ENCODE measurements around the gene RENBP. TPM values are rescaled to one million over a fixed set of nuclear protein-coding genes. Genes with fewer than 3 reads are reported as not detected.
A peak's percentile ranks its signal among the peaks of the same experiment; 100 is the strongest.

The RENBP gene
- total and polyA plus RNA-seq, 7 donors: 9.8 to 16.8 (median 15.0) TPM

- Histone ChIP-seq H3K4me3 (no peak overlapping the region), H3K36me3 (no peaks in the 10 kb centered on the region), H3K9me3 (no peaks in the 10 kb centered on the region), H3K27me3 (peaks cover 0 to 4% (median 0%) of the 10 kb centered on the region in 3 donors), H3K4me1 (peaks cover 0 to 9% (median 0%) of the 10 kb centered on the region in 4 donors), H3K27ac (no peak overlapping the region)
- WGBS, 2 donors: 74 to 81% methylated on average over 12 of the region's 12 CpGs
- intact Hi-C loops (cut with DNase I): no loop called here
- no peak for TF ChIP-seq POLR2AphosphoS5 (IDR thresholded peaks at IDR 0.05)
- peak; percentile 62 for DNase-seq
Measured at GRCh38 chrX:153907456-153907855, 37.0 kb downstream of the RENBP start.

- TF ChIP-seq CTCF (IDR thresholded peaks at IDR 0.05) (no peak), POLR2A (IDR thresholded peaks at IDR 0.05) (no peak), EP300 (IDR thresholded peaks at IDR 0.05) (no peak)
- intact Hi-C loops (cut with DNase I): no loop called here
- WGBS, 2 donors: 74 to 75% methylated on average over 27 of the region's 27 CpGs
- no peak for DNase-seq
- Histone ChIP-seq H3K4me1 (peaks cover 0 to 10% (median 0%) of the 10 kb centered on the region in 4 donors), H3K9me3 (no peaks in the 10 kb centered on the region), H3K36me3 (no peaks in the 10 kb centered on the region), H3K27me3 (peaks cover 0 to 4% (median 0%) of the 10 kb centered on the region in 3 donors), H3K4me3 (no peak overlapping the region), H3K27ac (no peak overlapping the region)
Measured at GRCh38 chrX:153906126-153906917, 38.1 kb downstream of the RENBP start.

- TF ChIP-seq EP300 (IDR thresholded peaks at IDR 0.05) (no peak), POLR2AphosphoS5 (IDR thresholded peaks at IDR 0.05) (no peak)
- 83 to 91% methylated on average over 32 of the region's 32 CpGs for WGBS, 2 donors
- Histone ChIP-seq H3K4me3 (no peak overlapping the region), H3K27ac (no peak overlapping the region), H3K36me3 (no peaks in the 10 kb centered on the region), H3K9me3 (no peaks in the 10 kb centered on the region), H3K4me1 (peaks cover 0 to 15% (median 3%) of the 10 kb centered on the region in 4 donors), H3K27me3 (peaks cover 0 to 4% (median 0%) of the 10 kb centered on the region in 3 donors)
- no peak for DNase-seq
- intact Hi-C loops (cut with DNase I): no loop called here
Measured at GRCh38 chrX:153905481-153906095, 38.9 kb downstream of the RENBP start.

GRCh38 chrX:153903991-153904957 is 40.2 kb downstream of the RENBP start, which contains the start of gene AVPR2:
AVPR2 (plus strand) TSS chrX:153904673; CDS start chrX:153905146, 473 bp downstream.
- no peaks in the 10 kb centered on the region for H3K9me3 ChIP-seq
- WGBS, 2 donors: 32 to 33% methylated on average over 26 of the region's 26 CpGs
- intact Hi-C loops (cut with DNase I): no loop called here
- H3K36me3 ChIP-seq: no peaks in the 10 kb centered on the region
- no peak for DNase-seq
- peak within 1 kb of the TSS in 1 of 4 donors; percentile 1 for H3K4me3 ChIP-seq
- peaks cover 0 to 4% (median 0%) of the 10 kb centered on the region in 3 donors for H3K27me3 ChIP-seq
- TF ChIP-seq POLR2AphosphoS5 (IDR thresholded peaks at IDR 0.05) (no peak), CTCF (IDR thresholded peaks at IDR 0.05) (no peak), EP300 (IDR thresholded peaks at IDR 0.05) (no peak), POLR2A (IDR thresholded peaks at IDR 0.05) (no peak)
- H3K4me1 ChIP-seq: peaks cover 0 to 15% (median 5%) of the 10 kb centered on the region in 4 donors
- H3K27ac ChIP-seq: peak within 1 kb of the TSS; percentile 2 to 47 (median 22)

GRCh38 chrX:153903238-153903980 is 41.0 kb downstream of the RENBP start:
- Histone ChIP-seq H3K27ac (peak overlapping the region; percentile 2 to 47 (median 22)), H3K4me3 (no peak overlapping the region), H3K9me3 (no peaks in the 10 kb centered on the region), H3K4me1 (peaks cover 0 to 15% (median 5%) of the 10 kb centered on the region in 4 donors), H3K36me3 (no peaks in the 10 kb centered on the region), H3K27me3 (peaks cover 0 to 4% (median 0%) of the 10 kb centered on the region in 3 donors)
- no peak for DNase-seq
- intact Hi-C loops (cut with DNase I): no loop called here
- TF ChIP-seq POLR2A (IDR thresholded peaks at IDR 0.05) (no peak), POLR2AphosphoS5 (IDR thresholded peaks at IDR 0.05) (no peak)
- 44 to 50% methylated on average over 18 of the region's 18 CpGs for WGBS, 2 donors
